Psoas muscle (tissue), 8 donors: ENCODE data around the gene SRPRA. TPM values are rescaled to one million over a fixed set of nuclear protein-coding genes. Genes with fewer than 3 reads are reported as not detected.

Experiments
- ATAC-seq, 4 donors: fragments of 200-7000 bp; cut with Tn5 transposase; one replicate each; pipeline ENCODE4 v1.9.1; 2020; ENCODE audit warnings: moderate library complexity in 3 of 4, mild to moderate bottlenecking in 2 of 4
- DNase-seq, 2 donors: peaks; one replicate each; pipeline ENCODE4 v3.0.0-alpha.2; 2020
- H3K27ac ChIP-seq: fragments of 200-600 bp; one replicate; pipeline ENCODE4 v1.8.0; 2022
- H3K27me3 ChIP-seq, 3 donors: fragments of 200-600 bp in 1 of 3; one replicate each; pipeline versions ENCODE4 v1.6.1 to v1.8.0; 2013 to 2022; ENCODE audit warnings: low read length in 2 of 3, mild to moderate bottlenecking in 2 of 3, moderate library complexity in 1 of 3; ENCODE audit not compliant: insufficient read depth in 3 of 3
- H3K36me3 ChIP-seq, 2 donors: fragments of 200-600 bp in 1 of 2; one replicate each; pipeline versions ENCODE4 v1.6.1 to v1.8.0; 2013 to 2022; ENCODE audit warnings: low read depth in 1 of 2, mild to moderate bottlenecking in 1 of 2, moderate library complexity in 1 of 2; ENCODE audit not compliant: insufficient read depth in 1 of 2
- H3K4me1 ChIP-seq: fragments of 200-600 bp; one replicate; pipeline ENCODE4 v1.8.0; 2022
- H3K4me3 ChIP-seq: fragments of 200-600 bp; one replicate; pipeline ENCODE4 v1.8.0; 2022; ENCODE audit warnings: mild to moderate bottlenecking
- H3K9me3 ChIP-seq: fragments of 200-600 bp; one replicate; pipeline ENCODE4 v1.8.0; 2022
- WGBS, 3 donors: extraction: QIAGEN DNeasy Blood & Tissue Kit; methylation state at CpG; one replicate each; pipeline versions ENCODE4 v1.1.6 to v1.1.7; 2013; 5-methylcytosine and 5-hydroxymethylcytosine counted together
- intact Hi-C, 2 donors: fragments of 100-400 bp; cut with DNase I; formaldehyde crosslinking; loops; one replicate each; pipeline versions ENCODE4 v1.11.0 to v1.14.2; 2022
- polyA plus RNA-seq, 3 donors: library from polyadenylated mRNA; stranded (reverse); fragments of 200-250 nt; gene quantifications; one replicate each; pipeline ENCODE4 v1.2.3, GENCODE V29; 2013
- total RNA-seq, 4 donors: library from RNA; stranded (reverse); fragmentation: NEBNext Ultra II Directional in 2 of 4; extraction: Animal tissue kit (Norgen Biotek cat#: 25700) in 2 of 4; gene quantifications; one replicate each; pipeline versions ENCODE4 v1.2.1 to v1.2.4, GENCODE V29; 2021 to 2023
- TF ChIP-seq, protein P1 (sequence below): fragments of 200-600 bp; IDR thresholded peaks from one replicate; pipeline ENCODE4 v1.8.0; 2022; ENCODE audit warnings: antibody characterized with exemption
- donor health status: healthy with polysubstance abuse.
- donor health status: DM: no; HTN: no; CAD: no; lungs with moderate emphysema.
- donor health status: Bipolar disorder and iron deficiency.
- donor health status: healthy.
- donor health status: DM: yes; HTN: yes; CAD: no.
- donor health status: DM: no; HTN: no; CAD: no.
- donor health status: DM: no; HTN: no; CAD: no.
- donor health status: DM: yes; HTN: yes; CAD: no.

Gene SRPRA
- total and polyA plus RNA-seq, 7 donors = 48.7 to 105 (median 74.2) TPM

DNA sequence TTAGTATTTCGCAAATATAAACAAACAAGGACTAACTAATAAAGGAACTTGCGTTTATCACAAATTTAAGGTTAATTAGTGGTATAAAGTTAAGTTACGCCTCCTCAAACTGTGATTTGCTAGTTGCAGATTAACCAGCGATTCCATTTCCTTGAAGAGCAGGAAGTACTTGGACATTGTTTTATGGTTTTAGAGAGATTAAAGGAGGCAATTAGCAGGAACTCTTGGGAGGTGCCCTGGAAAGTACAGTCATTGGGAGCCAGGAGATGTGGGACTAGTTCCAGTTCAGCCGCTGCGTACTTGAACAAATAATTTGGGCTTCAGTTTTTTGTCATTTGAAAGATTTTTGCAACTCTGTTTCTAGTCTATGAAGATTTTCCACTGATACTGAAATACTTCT is 53.9 kb downstream of the SRPRA start:
- TF ChIP-seq, protein P1, sequence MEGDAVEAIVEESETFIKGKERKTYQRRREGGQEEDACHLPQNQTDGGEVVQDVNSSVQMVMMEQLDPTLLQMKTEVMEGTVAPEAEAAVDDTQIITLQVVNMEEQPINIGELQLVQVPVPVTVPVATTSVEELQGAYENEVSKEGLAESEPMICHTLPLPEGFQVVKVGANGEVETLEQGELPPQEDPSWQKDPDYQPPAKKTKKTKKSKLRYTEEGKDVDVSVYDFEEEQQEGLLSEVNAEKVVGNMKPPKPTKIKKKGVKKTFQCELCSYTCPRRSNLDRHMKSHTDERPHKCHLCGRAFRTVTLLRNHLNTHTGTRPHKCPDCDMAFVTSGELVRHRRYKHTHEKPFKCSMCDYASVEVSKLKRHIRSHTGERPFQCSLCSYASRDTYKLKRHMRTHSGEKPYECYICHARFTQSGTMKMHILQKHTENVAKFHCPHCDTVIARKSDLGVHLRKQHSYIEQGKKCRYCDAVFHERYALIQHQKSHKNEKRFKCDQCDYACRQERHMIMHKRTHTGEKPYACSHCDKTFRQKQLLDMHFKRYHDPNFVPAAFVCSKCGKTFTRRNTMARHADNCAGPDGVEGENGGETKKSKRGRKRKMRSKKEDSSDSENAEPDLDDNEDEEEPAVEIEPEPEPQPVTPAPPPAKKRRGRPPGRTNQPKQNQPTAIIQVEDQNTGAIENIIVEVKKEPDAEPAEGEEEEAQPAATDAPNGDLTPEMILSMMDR = no peak
- Histone ChIP-seq H3K9me3 (no peaks in the 10 kb centered on the region), H3K36me3 (peaks cover 0 to 10% of the 10 kb centered on the region in 2 donors), H3K27me3 (no peaks in the 10 kb centered on the region), H3K4me3 (peak overlapping the region; percentile 31), H3K4me1 (peaks cover 45% of the 10 kb centered on the region), H3K27ac (no peak overlapping the region)
- no peak for DNase-seq
- 36 to 52% (median 50%) methylated on average over 6 of the region's 6 CpGs for WGBS, 3 donors
- no peak for ATAC-seq
- intact Hi-C loops = loop anchor here in 1 of 2 donors (5.0 kb wide), 1 partner anchor 52 kb away; the partner anchor contains the start of genes FOXRED1 and SRPRA

- ATAC-seq (no peak), DNase-seq (no peak)
- 68 to 87% (median 80%) methylated on average over 2 of the region's 2 CpGs for WGBS, 3 donors
- H3K27me3 ChIP-seq = no peaks in the 10 kb centered on the region
- intact Hi-C loops = loop anchor here in 1 of 2 donors (5.0 kb wide), 1 partner anchor 53 kb away; the partner anchor contains the start of genes FOXRED1 and SRPRA
- H3K9me3 ChIP-seq = no peaks in the 10 kb centered on the region
- peak overlapping the region; percentile 31 for H3K4me3 ChIP-seq
- peak overlapping the region; percentile 83 for H3K27ac ChIP-seq
- TF ChIP-seq, protein P1 = no peak
- H3K4me1 ChIP-seq = peaks cover 48% of the 10 kb centered on the region
- H3K36me3 ChIP-seq = peaks cover 0 to 14% of the 10 kb centered on the region in 2 donors
Measured at GRCh38 chr11:126214441-126214840, 54.3 kb downstream of the SRPRA start.

Other genes starting within 250 kb of the SRPRA start
- 1 to 10 TPM; 1.3 to 5.6 (median 1.5) TPM for gene CDON, start 206.0 kb downstream of the SRPRA start, total RNA-seq
- gene CDON, start 206.0 kb downstream of the SRPRA start, polyA plus RNA-seq = 1 to 10 TPM in 1 of 3 donors, under 1 TPM in 2; 0.63 to 1.0 (median 0.79) TPM
- 100 to 1,000 TPM in 1 of 4 donors, 10 to 100 TPM in 3; 75.1 to 139 (median 88.7) TPM for gene RPUSD4, start 57.2 kb downstream of the SRPRA start, total RNA-seq
- 100 to 1,000 TPM in 1 of 3 donors, 10 to 100 TPM in 2; 61.6 to 128 (median 65.9) TPM for gene RPUSD4, start 57.2 kb downstream of the SRPRA start, polyA plus RNA-seq
- gene FAM118B, start 57.1 kb downstream of the SRPRA start, total RNA-seq = 10 to 100 TPM; 16.4 to 46.7 (median 24.5) TPM
- 10 to 100 TPM; 13.3 to 37.7 (median 15.3) TPM for gene FAM118B, start 57.1 kb downstream of the SRPRA start, polyA plus RNA-seq
- gene FOXRED1, start 259 bp upstream of the SRPRA start, total RNA-seq = 10 to 100 TPM; 12.3 to 27.7 (median 21.7) TPM
- 10 to 100 TPM; 17.9 to 27.1 (median 18.3) TPM for gene FOXRED1, start 259 bp upstream of the SRPRA start, polyA plus RNA-seq
- 1 to 10 TPM; 5.8 to 9.6 (median 6.5) TPM for gene TIRAP, start 14.2 kb upstream of the SRPRA start, total RNA-seq
- 1 to 10 TPM; 3.3 to 7.9 (median 4.1) TPM for gene TIRAP, start 14.2 kb upstream of the SRPRA start, polyA plus RNA-seq
- 10 to 100 TPM; 11.8 to 16.7 (median 14.2) TPM for gene DCPS, start 35.2 kb upstream of the SRPRA start, total RNA-seq
- gene DCPS, start 35.2 kb upstream of the SRPRA start, polyA plus RNA-seq = 10 to 100 TPM; 12.1 to 20.5 (median 15.5) TPM
- 1 to 10 TPM; 4.1 to 9.3 (median 6.3) TPM for gene ST3GAL4, start 86.8 kb upstream of the SRPRA start, total RNA-seq
- gene ST3GAL4, start 86.8 kb upstream of the SRPRA start, polyA plus RNA-seq = 1 to 10 TPM; 3.5 to 4.7 (median 3.6) TPM